B cell (primary cell): ENCODE results near the gene SCN4B. TPM values are rescaled to one million over a fixed set of nuclear protein-coding genes. Genes with fewer than 3 reads are reported as not detected.

Experiments used
- ATAC-seq: fragments of 200-7000 bp; cut with Tn5 transposase; one replicate; pipeline ENCODE4 v1.10.0; 2021; ENCODE audit warnings: low read depth, mild to moderate bottlenecking, moderate number of reproducible peaks, moderate library complexity
- CTCF ChIA-PET: fragments of 350-600 bp; sonication (Branson Sonifier 250); formaldehyde crosslinking; loops from one replicate; lab custom pipeline; 2021; ENCODE audit warnings: antibody characterized with exemption, inconsistent platforms; lab: Charles Lee
- POLR2A ChIA-PET: fragments of 350-600 bp; sonication (Branson Sonifier 250); formaldehyde crosslinking; loops from one replicate; lab custom pipeline; 2021; ENCODE audit warnings: antibody characterized with exemption; lab: Charles Lee
- DNase-seq: peaks from one replicate; pipeline ENCODE4 v3.0.0; 2013
- H2AFZ ChIP-seq: 2 replicates; pipeline ENCODE4 v1.6.1; 2012; ENCODE audit warnings: mild to moderate bottlenecking, low read depth, low read length; ENCODE audit not compliant: insufficient read depth, poor library complexity, severe bottlenecking
- H3K27ac ChIP-seq, 2 donors: 1 replicate in 1 of 2; 2 replicates in 1 of 2; pipeline ENCODE4 v1.5.1; 2012 to 2013; ENCODE audit warnings: low read length in 2 of 2, mild to moderate bottlenecking in 2 of 2, moderate library complexity in 1 of 2
- H3K27me3 ChIP-seq, 4 experiments: fragments of 200-600 bp in 1 of 4; sonication (generic) in 1 of 4; replicated peaks in 1 of 4; 1 replicate in 2 of 4; 2 replicates in 2 of 4; pipeline versions ENCODE4 v1.6.1 to v1.7.0; 2013 to 2016; ENCODE audit warnings: low read length in 3 of 4, mild to moderate bottlenecking in 2 of 4, mixed read lengths in 1 of 4, moderate library complexity in 1 of 4; ENCODE audit not compliant: insufficient read depth in 4 of 4, control insufficient read depth in 3 of 4; ENCODE audit errors: control extremely low read depth in 1 of 4
- H3K36me3 ChIP-seq, 2 experiments: replicated peaks in 1 of 2; 1 replicate in 1 of 2; 2 replicates in 1 of 2; pipeline versions ENCODE4 v1.6.1 to v1.7.1; 2013; ENCODE audit warnings: low read length in 1 of 2; ENCODE audit not compliant: insufficient read depth in 2 of 2, control insufficient read depth in 1 of 2; ENCODE audit errors: control extremely low read depth in 1 of 2, extremely low read depth in 1 of 2
- H3K4me1 ChIP-seq, 2 donors: fragments of 200-600 bp in 1 of 2; sonication (generic) in 1 of 2; 1 replicate in 1 of 2; 2 replicates in 1 of 2; pipeline versions ENCODE4 v1.5.1 to v1.6.1; 2013 to 2017; ENCODE audit warnings: low read length in 2 of 2; ENCODE audit not compliant: control insufficient read depth in 2 of 2, insufficient read depth in 2 of 2
- H3K4me2 ChIP-seq: replicated peaks from 2 replicates; pipeline ENCODE3; 2012; ENCODE audit warnings: mild to moderate bottlenecking, low read depth, low read length; ENCODE audit not compliant: poor library complexity, severe bottlenecking
- H3K4me3 ChIP-seq, 5 experiments: fragments of 200-600 bp in 1 of 5; sonication (generic) in 1 of 5; 1 replicate in 3 of 5; 2 replicates in 2 of 5; pipeline versions ENCODE4 v1.5.1 to v1.7.0; 2011 to 2016; ENCODE audit warnings: low read length in 4 of 5, mild to moderate bottlenecking in 4 of 5, low read depth in 2 of 5, control low read depth in 1 of 5, moderate library complexity in 1 of 5; ENCODE audit not compliant: insufficient read depth in 1 of 5; ENCODE audit errors: control extremely low read depth in 1 of 5, extremely low read depth in 1 of 5
- H3K79me2 ChIP-seq: fragments of 200-600 bp; sonication (generic); one replicate; pipeline ENCODE4 v1.6.0; 2016; ENCODE audit warnings: low read length; ENCODE audit not compliant: control insufficient read depth, insufficient read depth
- H3K9ac ChIP-seq: fragments of 200-600 bp; sonication (generic); 2 replicates; pipeline ENCODE4 v1.6.1; 2017; ENCODE audit warnings: mild to moderate bottlenecking, low read length, moderate library complexity
- H3K9me3 ChIP-seq, 3 donors: one replicate each; pipeline versions ENCODE4 v1.6.1 to v1.7.1; 2013; ENCODE audit warnings: low read length in 2 of 3; ENCODE audit not compliant: control insufficient read depth in 2 of 3, insufficient read depth in 1 of 3; ENCODE audit errors: control extremely low read depth in 1 of 3
- H4K20me1 ChIP-seq: 2 replicates; pipeline ENCODE4 v1.6.0; 2012; ENCODE audit warnings: mild to moderate bottlenecking, low read length; ENCODE audit not compliant: insufficient read depth, control insufficient read depth, poor library complexity, severe bottlenecking
- H3K27ac Mint-ChIP-seq: one replicate; pipeline ENCODE4 v1.8.0; 2021; ENCODE audit warnings: mixed read lengths
- H3K27me3 Mint-ChIP-seq: one replicate; pipeline ENCODE4 v1.8.0; 2021; ENCODE audit warnings: mixed read lengths
- H3K4me1 Mint-ChIP-seq: one replicate; pipeline ENCODE4 v1.8.0; 2021; ENCODE audit warnings: mixed read lengths
- H3K4me3 Mint-ChIP-seq: one replicate; pipeline ENCODE4 v1.8.0; 2021; ENCODE audit warnings: mixed read lengths
- H3K9me3 Mint-ChIP-seq: one replicate; pipeline ENCODE4 v1.8.0; 2022; ENCODE audit warnings: mixed read lengths; ENCODE audit not compliant: insufficient read depth
- EZH2 ChIP-seq: IDR thresholded peaks from 2 replicates; pipeline ENCODE4 v1.6.1; 2012; ENCODE audit warnings: borderline replicate concordance, low read depth, mild to moderate bottlenecking, moderate library complexity, low read length; ENCODE audit not compliant: insufficient read depth, poor library complexity, severe bottlenecking
- WGBS: methylation state at CpG from one replicate; pipeline ENCODE4 v1.1.5; 2013; ENCODE audit warnings: missing lambda C conversion rate; ENCODE audit not compliant: insufficient coverage; 5-methylcytosine and 5-hydroxymethylcytosine counted together
- intact Hi-C: fragments of 100-400 bp; cut with micrococcal nuclease; formaldehyde crosslinking; loops from one replicate; pipeline ENCODE4 v1.10.0; 2022
- polyA plus RNA-seq: library from polyadenylated mRNA; depleted of rRNA; stranded (reverse); fragments of >200 nt; gene quantifications from 2 replicates; pipeline ENCODE4 v1.2.3, GENCODE V29; 2012
- total RNA-seq, 2 donors: library from RNA; stranded (reverse); fragments of 120-200 nt in 1 of 2; gene quantifications; 1 replicate in 1 of 2; 2 replicates in 1 of 2; pipeline versions ENCODE4 v1.2.3 to v1.2.4, GENCODE V29; 2013 to 2022
- TF ChIP-seq, protein P1 (sequence below): fragments of 200-600 bp; IDR thresholded peaks from one replicate; pipeline ENCODE4 v1.8.0; 2022; ENCODE audit warnings: antibody characterized with exemption, mild to moderate bottlenecking

The SCN4B gene
- total and polyA plus RNA-seq, 2 donors (not counting 1 experiment from before 2014, with no cell fraction given) = not detected

DNA sequence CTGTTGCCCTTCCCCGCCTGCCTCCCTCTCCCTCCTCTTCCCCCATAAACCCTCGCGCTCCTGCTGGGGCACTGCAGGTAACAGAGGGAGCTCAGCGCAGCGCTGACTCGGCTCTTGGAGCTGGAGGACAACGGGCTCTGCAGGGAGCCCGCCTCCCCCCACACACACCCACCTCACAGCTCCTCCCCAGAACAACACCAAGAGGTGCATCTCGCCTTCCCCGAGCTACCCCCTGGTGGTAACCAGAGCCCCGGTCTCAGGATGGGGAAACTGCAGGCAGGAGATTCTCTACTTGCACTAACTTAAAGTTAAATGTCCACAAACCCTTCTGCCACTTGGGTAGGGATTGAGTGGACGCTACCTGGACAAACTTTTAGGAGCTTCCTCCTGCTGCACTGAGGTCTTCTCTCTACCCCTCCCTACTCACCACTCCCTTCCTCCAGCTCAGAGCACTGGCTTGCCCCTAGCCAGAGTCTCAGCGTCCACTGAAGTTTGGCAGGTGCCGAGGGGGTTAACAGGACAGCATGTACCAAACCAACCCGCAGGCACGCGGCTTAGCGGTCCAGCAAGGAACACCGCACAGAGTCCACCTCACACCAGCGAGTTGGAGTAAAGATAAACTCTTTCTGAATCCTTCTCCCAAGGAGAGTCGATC, 4.0 kb upstream of the SCN4B start:
- no peaks in the 10 kb centered on the region for H3K36me3 ChIP-seq
- Mint-ChIP-seq H3K4me1 (peaks cover 9% of the 10 kb centered on the region), H3K9me3 (no peaks in the 10 kb centered on the region), H3K27me3 (peaks cover 66% of the 10 kb centered on the region), H3K27ac (no peak overlapping the region), H3K4me3 (no peak overlapping the region)
- DNase-seq = no peak
- H3K9ac ChIP-seq = no peak overlapping the region
- WGBS = 16% methylated on average over 18 of the region's 21 CpGs
- peaks cover 11 to 12% of the 10 kb centered on the region in 2 donors for H3K4me1 ChIP-seq
- H2AFZ ChIP-seq = no peak overlapping the region
- ChIA-PET CTCF (interaction anchor here (0.7 to 1.9 kb wide), 3 partner anchors 13 to 349 kb away, joined by 3 to 4 read pairs (median 3); no protein-coding TSS in a partner anchor), POLR2A (no interaction called here)
- no peak for ATAC-seq
- H4K20me1 ChIP-seq = no peaks in the 10 kb centered on the region
- H3K27ac ChIP-seq = no peak overlapping the region
- H3K4me2 ChIP-seq = no peak overlapping the region
- no peaks in the 10 kb centered on the region for H3K79me2 ChIP-seq
- no peak overlapping the region for H3K4me3 ChIP-seq
- peaks cover 0 to 67% (median 33%) of the 10 kb centered on the region in 4 experiments for H3K27me3 ChIP-seq
- intact Hi-C loops = no loop called here
- H3K9me3 ChIP-seq = peaks cover 0 to 6% (median 0%) of the 10 kb centered on the region in 3 donors
- TF ChIP-seq, protein P1, sequence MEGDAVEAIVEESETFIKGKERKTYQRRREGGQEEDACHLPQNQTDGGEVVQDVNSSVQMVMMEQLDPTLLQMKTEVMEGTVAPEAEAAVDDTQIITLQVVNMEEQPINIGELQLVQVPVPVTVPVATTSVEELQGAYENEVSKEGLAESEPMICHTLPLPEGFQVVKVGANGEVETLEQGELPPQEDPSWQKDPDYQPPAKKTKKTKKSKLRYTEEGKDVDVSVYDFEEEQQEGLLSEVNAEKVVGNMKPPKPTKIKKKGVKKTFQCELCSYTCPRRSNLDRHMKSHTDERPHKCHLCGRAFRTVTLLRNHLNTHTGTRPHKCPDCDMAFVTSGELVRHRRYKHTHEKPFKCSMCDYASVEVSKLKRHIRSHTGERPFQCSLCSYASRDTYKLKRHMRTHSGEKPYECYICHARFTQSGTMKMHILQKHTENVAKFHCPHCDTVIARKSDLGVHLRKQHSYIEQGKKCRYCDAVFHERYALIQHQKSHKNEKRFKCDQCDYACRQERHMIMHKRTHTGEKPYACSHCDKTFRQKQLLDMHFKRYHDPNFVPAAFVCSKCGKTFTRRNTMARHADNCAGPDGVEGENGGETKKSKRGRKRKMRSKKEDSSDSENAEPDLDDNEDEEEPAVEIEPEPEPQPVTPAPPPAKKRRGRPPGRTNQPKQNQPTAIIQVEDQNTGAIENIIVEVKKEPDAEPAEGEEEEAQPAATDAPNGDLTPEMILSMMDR = no peak
- TF ChIP-seq EZH2 = no peak

DNA sequence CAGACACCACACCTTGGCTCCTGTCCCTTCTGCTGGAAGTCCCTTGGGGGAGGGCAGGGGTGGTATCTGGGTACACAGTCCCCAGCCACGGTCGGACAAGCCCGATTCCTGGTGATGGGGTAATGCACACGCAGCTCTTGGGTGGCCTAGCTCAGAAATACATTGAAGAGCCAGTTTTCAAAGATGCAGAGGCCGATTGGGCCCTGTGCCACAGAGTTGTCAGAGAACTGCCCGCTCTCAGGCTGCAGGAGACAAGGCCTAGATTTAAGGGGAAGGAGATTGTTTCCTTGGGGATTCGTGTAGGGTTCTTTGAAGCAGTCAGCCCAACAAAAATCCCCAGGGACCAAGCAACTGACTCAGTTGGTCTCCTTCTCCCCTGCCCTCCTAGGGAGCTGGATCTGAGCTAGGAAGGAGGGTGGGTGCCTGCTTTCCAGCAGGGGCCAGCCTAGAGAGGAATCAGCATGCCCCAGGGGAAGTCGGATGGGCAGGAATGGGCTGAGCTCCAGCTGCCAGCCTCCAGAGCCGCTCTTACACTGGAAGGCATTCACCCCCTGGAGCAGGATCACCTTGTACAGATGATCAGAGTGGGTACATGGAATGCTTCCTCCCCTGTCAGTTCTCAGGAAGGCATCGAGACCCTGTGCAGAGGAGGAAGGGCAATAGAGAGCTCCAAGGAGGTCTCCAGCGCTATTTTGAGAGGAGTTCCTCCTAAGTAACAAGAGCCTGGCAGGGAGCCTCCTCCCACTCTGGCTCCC, 3.3 kb upstream of the SCN4B start:
- no peaks in the 10 kb centered on the region for H3K79me2 ChIP-seq
- TF ChIP-seq, protein P1 = no peak
- no peak for TF ChIP-seq EZH2
- H3K4me2 ChIP-seq = no peak overlapping the region
- ATAC-seq = no peak
- Mint-ChIP-seq H3K4me3 (no peak overlapping the region), H3K27me3 (peaks cover 64% of the 10 kb centered on the region), H3K27ac (no peak overlapping the region), H3K9me3 (no peaks in the 10 kb centered on the region), H3K4me1 (peaks cover 9% of the 10 kb centered on the region)
- H3K9me3 ChIP-seq = peaks cover 0 to 6% (median 0%) of the 10 kb centered on the region in 3 donors
- no peak overlapping the region for H2AFZ ChIP-seq
- H4K20me1 ChIP-seq = no peaks in the 10 kb centered on the region
- no peaks in the 10 kb centered on the region for H3K36me3 ChIP-seq
- 78% methylated on average over 8 of the region's 11 CpGs for WGBS
- H3K9ac ChIP-seq = no peak overlapping the region
- intact Hi-C loops = no loop called here
- H3K4me3 ChIP-seq = no peak overlapping the region
- POLR2A ChIA-PET = no interaction called here
- CTCF ChIA-PET = interaction anchor here (0.7 to 1.9 kb wide), 3 partner anchors 11 to 195 kb away, joined by 3 to 5 read pairs (median 4); no protein-coding TSS in a partner anchor
- no peak for DNase-seq
- peaks cover 11 to 12% of the 10 kb centered on the region in 2 donors for H3K4me1 ChIP-seq
- no peak overlapping the region for H3K27ac ChIP-seq
- peaks cover 0 to 69% (median 32%) of the 10 kb centered on the region in 4 experiments for H3K27me3 ChIP-seq
